BLaER1 (cell line): Measurements from ENCODE around the gene KATNB1.
"Not testable (repeated sequence)": the region's sequence is repeated elsewhere in the genome, so short reads cannot be mapped to it uniquely, and the experiment has no call there.

ENCODE experiments used
- H3K27ac ChIP-seq: shearing (Covaris generic); formaldehyde crosslinking; 2 replicates; pipeline ENCODE4 v1.8.1; 2022
- H3K27me3 ChIP-seq: shearing (Covaris generic); formaldehyde crosslinking; 2 replicates; pipeline ENCODE4 v1.8.1; 2022
- H3K36me3 ChIP-seq: shearing (Covaris generic); formaldehyde crosslinking; 2 replicates; pipeline ENCODE4 v1.8.1; 2022
- H3K4me1 ChIP-seq: shearing (Covaris generic); formaldehyde crosslinking; 2 replicates; pipeline ENCODE4 v1.8.1; 2022
- H3K4me2 ChIP-seq: shearing (Covaris generic); formaldehyde crosslinking; 2 replicates; pipeline ENCODE4 v1.8.1; 2022
- H3K4me3 ChIP-seq: shearing (Covaris generic); formaldehyde crosslinking; 2 replicates; pipeline ENCODE4 v1.8.1; 2022
- H3K9ac ChIP-seq: shearing (Covaris generic); formaldehyde crosslinking; 2 replicates; pipeline ENCODE4 v1.8.1; 2022
- H3K9me3 ChIP-seq: shearing (Covaris generic); formaldehyde crosslinking; 2 replicates; pipeline ENCODE4 v1.8.1; 2022
- H4K20me1 ChIP-seq: shearing (Covaris generic); formaldehyde crosslinking; 2 replicates; pipeline ENCODE4 v1.8.1; 2022
- Cebpa-rat ChIP-seq: shearing (Covaris generic); IDR thresholded peaks from 2 replicates; pipeline ENCODE4 v1.8.1; 2022

KATNB1 gene

GRCh38 chr16:57741660-57742191 is 6.2 kb downstream of the KATNB1 start:
- Histone ChIP-seq H3K4me1 (peaks cover 92% of the 10 kb centered on the region), H3K9me3 (no peaks in the 10 kb centered on the region), H3K27ac (peak overlapping the region; percentile 86), H3K27me3 (no peaks in the 10 kb centered on the region), H3K36me3 (peaks cover 60% of the 10 kb centered on the region), H4K20me1 (no peaks in the 10 kb centered on the region), H3K4me3 (no peak overlapping the region), H3K4me2 (peak overlapping the region; percentile 93), H3K9ac (0 out of 2 replicates have a peak overlapping the region, but pooled peaks have one; percentile 77)
- TF ChIP-seq Cebpa-rat = no peak

DNA sequence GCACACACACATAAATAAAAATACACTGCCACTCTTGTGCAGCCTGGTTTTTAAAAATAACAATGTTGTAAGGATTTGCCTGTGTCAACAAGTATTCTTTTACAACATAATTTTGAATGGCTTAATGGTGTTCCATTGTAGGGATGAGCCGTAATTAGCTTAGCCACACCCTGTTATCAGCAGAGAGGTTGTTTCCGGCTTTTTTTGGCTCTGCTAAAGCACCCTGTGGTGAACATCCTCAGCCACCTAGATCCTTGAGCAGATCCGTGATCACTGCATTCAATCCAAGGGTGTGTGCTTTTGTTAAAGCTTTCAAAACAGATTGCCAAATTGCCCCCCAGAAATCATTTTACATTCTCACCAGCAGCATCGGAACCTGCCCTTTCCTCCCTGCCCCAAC is 7.0 kb downstream of the KATNB1 start:
- Histone ChIP-seq H3K36me3 (peaks cover 61% of the 10 kb centered on the region), H3K27me3 (no peaks in the 10 kb centered on the region), H3K4me2 (peak overlapping the region; percentile 93), H3K9me3 (no peaks in the 10 kb centered on the region), H3K27ac (peak overlapping the region; percentile 86), H3K4me3 (no peak overlapping the region), H4K20me1 (no peaks in the 10 kb centered on the region), H3K9ac (peak overlapping the region; percentile 77), H3K4me1 (peaks cover 83% of the 10 kb centered on the region)
- TF ChIP-seq Cebpa-rat = no peak

GRCh38 chr16:57743458-57743857 is 7.9 kb downstream of the KATNB1 start:
- no peaks in the 10 kb centered on the region for H3K27me3 ChIP-seq
- H3K36me3 ChIP-seq = peaks cover 61% of the 10 kb centered on the region
- H3K4me2 ChIP-seq = peak overlapping the region; percentile 93
- H3K9ac ChIP-seq = peak overlapping the region; percentile 77
- no peaks in the 10 kb centered on the region for H4K20me1 ChIP-seq
- H3K27ac ChIP-seq = peak overlapping the region; percentile 86
- no peaks in the 10 kb centered on the region for H3K9me3 ChIP-seq
- TF ChIP-seq Cebpa-rat = no peak
- peak overlapping the region; percentile 37 for H3K4me3 ChIP-seq
- H3K4me1 ChIP-seq = peaks cover 75% of the 10 kb centered on the region

- H3K27ac ChIP-seq = peak overlapping the region; percentile 86
- H3K4me2 ChIP-seq = peak overlapping the region; percentile 93
- TF ChIP-seq Cebpa-rat = no peak
- no peaks in the 10 kb centered on the region for H3K27me3 ChIP-seq
- H4K20me1 ChIP-seq = no peaks in the 10 kb centered on the region
- H3K9ac ChIP-seq = peak overlapping the region; percentile 77
- no peak overlapping the region for H3K4me3 ChIP-seq
- H3K4me1 ChIP-seq = peaks cover 70% of the 10 kb centered on the region
- H3K36me3 ChIP-seq = peaks cover 62% of the 10 kb centered on the region
- no peaks in the 10 kb centered on the region for H3K9me3 ChIP-seq
These were observed 8.5 kb downstream of the KATNB1 start for GRCh38 chr16:57743886-57744641.

DNA sequence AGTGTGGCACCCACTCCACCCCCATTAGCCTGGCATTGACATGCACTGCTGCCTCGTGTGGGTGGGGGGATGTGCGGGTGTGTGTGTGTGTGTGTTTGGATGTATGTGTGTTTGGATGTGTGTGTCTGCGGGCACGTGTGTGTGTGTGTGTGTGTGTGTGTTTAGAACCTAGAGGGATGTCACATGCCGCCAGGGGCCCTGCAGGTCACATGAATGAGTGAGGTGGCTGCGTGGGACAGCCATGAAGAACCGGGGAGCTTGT is 9.0 kb downstream of the KATNB1 start:
- no peaks in the 10 kb centered on the region for H4K20me1 ChIP-seq
- no peak overlapping the region for H3K4me3 ChIP-seq
- peaks cover 62% of the 10 kb centered on the region for H3K36me3 ChIP-seq
- TF ChIP-seq Cebpa-rat = no peak
- peak overlapping the region; percentile 86 for H3K27ac ChIP-seq
- H3K9ac ChIP-seq = no peak overlapping the region
- H3K9me3 ChIP-seq = no peaks in the 10 kb centered on the region
- peak overlapping the region; percentile 93 for H3K4me2 ChIP-seq
- peaks cover 65% of the 10 kb centered on the region for H3K4me1 ChIP-seq
- H3K27me3 ChIP-seq = no peaks in the 10 kb centered on the region

GRCh38 chr16:57745768-57746167 is 10.2 kb downstream of the KATNB1 start:
- H3K36me3 ChIP-seq = peaks cover 61% of the 10 kb centered on the region
- H3K4me2 ChIP-seq = no peak overlapping the region
- H4K20me1 ChIP-seq = no peaks in the 10 kb centered on the region
- no peaks in the 10 kb centered on the region for H3K27me3 ChIP-seq
- H3K27ac ChIP-seq = 0 out of 2 replicates have a peak overlapping the region, but pooled peaks have one; percentile 38
- H3K9me3 ChIP-seq = no peaks in the 10 kb centered on the region
- H3K9ac ChIP-seq = no peak overlapping the region
- H3K4me3 ChIP-seq = no peak overlapping the region
- peaks cover 62% of the 10 kb centered on the region for H3K4me1 ChIP-seq
- no peak for TF ChIP-seq Cebpa-rat

- not testable (repeated sequence) for H3K9me3 ChIP-seq, H3K4me3 ChIP-seq, H3K4me2 ChIP-seq, H3K27me3 ChIP-seq, H4K20me1 ChIP-seq, H3K9ac ChIP-seq
- Histone ChIP-seq H3K4me1 (peaks cover 56% of the 10 kb centered on the region), H3K27ac (0 out of 2 replicates have a peak overlapping the region, but pooled peaks have one; percentile 38), H3K36me3 (peaks cover 64% of the 10 kb centered on the region)
These were observed 10.7 kb downstream of the KATNB1 start for GRCh38 chr16:57746316-57746715.

DNA sequence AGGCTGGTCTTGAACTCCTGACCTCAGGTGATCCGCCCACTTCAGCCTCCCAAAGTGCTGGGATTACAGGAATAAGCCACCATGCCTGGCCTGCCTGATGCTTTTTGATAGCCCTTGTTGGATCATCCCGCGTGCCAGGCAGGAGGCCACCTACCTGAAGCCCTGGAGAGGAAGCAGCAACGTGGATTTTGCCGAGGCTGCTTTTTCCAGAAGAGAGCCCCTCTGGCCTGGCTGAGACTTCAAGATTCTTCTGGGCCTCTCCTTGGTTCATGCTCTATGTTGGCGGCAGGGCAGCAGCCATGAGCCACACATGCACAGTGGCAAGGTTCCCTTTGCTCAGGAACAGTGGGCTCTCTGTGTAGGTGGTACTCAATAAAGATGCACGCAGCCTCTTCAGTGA is 11.5 kb downstream of the KATNB1 start:
- no peaks in the 10 kb centered on the region for H3K9me3 ChIP-seq
- H3K4me3 ChIP-seq = no peak overlapping the region
- no peak for TF ChIP-seq Cebpa-rat

GRCh38 chr16:57747496-57747895 is 11.9 kb downstream of the KATNB1 start:
- Histone ChIP-seq H3K4me3 (no peak overlapping the region), H3K4me1 (peaks cover 45% of the 10 kb centered on the region), H3K27me3 (no peaks in the 10 kb centered on the region), H3K9me3 (no peaks in the 10 kb centered on the region), H4K20me1 (no peaks in the 10 kb centered on the region), H3K27ac (no peak overlapping the region), H3K9ac (no peak overlapping the region), H3K36me3 (peaks cover 70% of the 10 kb centered on the region), H3K4me2 (no peak overlapping the region)
- TF ChIP-seq Cebpa-rat = no peak

More for the DNA sequence above, 11.5 kb downstream of the KATNB1 start:
- Histone ChIP-seq H3K27ac (no peak overlapping the region), H3K4me2 (no peak overlapping the region), H3K9ac (no peak overlapping the region), H3K36me3 (peaks cover 69% of the 10 kb centered on the region), H4K20me1 (no peaks in the 10 kb centered on the region), H3K27me3 (no peaks in the 10 kb centered on the region), H3K4me1 (peaks cover 49% of the 10 kb centered on the region)

DNA sequence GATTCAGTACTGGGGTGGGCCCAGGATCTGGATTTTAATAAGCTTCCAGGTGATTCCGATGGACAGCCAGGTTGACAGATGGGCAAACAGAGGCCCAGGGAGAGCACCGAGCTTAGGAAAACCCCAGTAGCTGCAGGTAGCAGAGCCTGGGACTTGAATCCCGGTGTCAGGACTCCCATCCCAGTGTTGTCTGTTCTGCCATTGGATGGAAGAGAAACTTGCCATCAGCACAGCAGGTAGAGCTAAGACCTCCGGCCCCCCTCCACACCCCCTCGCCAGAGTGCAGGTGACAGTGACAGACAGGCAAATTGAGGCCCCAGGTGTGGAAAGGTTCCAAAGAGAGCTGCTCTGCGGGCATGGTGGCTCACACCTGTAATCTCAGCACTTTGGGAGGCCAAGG is 12.4 kb downstream of the KATNB1 start:
- Histone ChIP-seq H3K9ac (no peak overlapping the region), H3K36me3 (peaks cover 75% of the 10 kb centered on the region), H3K4me1 (peaks cover 40% of the 10 kb centered on the region), H3K4me3 (no peak overlapping the region), H3K27ac (no peak overlapping the region), H3K9me3 (no peaks in the 10 kb centered on the region), H3K4me2 (no peak overlapping the region), H4K20me1 (no peaks in the 10 kb centered on the region), H3K27me3 (no peaks in the 10 kb centered on the region)
- TF ChIP-seq Cebpa-rat = no peak
